SKM-1 (cell line): ENCODE measurements around the gene PAM.
"Not testable (repeated sequence)": the region's sequence is repeated elsewhere in the genome, so short reads cannot be mapped to it uniquely, and the experiment has no call there.

Experiments used
- DNase-seq: peaks from one replicate; lab custom pipeline; 2025; ENCODE audit not compliant: unreplicated experiment; lab: John Stamatoyannopoulos, UW

The PAM gene

DNA sequence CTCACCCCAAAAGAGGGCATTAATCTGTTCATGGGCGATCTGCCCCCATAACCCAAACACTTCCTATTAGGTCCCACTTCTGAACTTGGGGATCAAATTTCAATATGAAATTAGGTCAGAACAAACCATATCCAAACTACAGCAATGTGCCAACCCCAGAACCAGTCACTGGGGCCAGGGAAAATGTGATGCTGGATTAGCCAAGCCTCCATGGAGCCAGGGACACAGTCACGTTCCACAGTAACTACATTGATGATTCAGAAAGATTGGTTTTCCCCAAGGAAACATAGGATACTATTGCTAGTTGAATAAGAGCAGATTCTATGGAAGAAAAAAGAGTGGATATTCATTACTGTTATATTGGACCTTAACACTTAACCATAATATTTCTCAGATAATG, 280.6 kb downstream of the PAM start:
- DNase-seq = no peak

- no peak for DNase-seq
Observed at GRCh38 chr5:103036601-103037000, 281.5 kb downstream of the PAM start.

- DNase-seq = no peak
Observed at GRCh38 chr5:103037673-103038455, 282.8 kb downstream of the PAM start.

- no peak for DNase-seq
Observed at GRCh38 chr5:103041071-103041676, 286.1 kb downstream of the PAM start.

DNA sequence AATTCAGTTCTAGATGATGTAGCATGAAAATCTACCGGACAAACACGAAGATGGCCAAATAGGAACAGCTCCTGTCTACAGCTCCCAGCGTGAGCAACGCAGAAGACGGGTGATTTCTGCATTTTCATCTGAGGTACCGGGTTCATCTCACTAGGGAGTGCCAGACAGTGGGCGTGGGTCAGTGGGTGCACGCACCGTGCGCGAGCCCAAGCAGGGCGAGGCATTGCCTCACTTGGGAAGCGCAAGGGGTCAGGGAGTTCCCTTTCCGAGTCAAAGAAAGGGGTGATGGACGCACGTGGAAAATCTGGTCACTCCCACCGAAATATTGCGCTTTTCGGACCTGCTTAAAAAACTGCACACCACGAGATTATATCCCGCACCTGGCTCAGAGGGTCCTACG, 291.6 kb downstream of the PAM start:
- not testable (repeated sequence) for DNase-seq

DNA sequence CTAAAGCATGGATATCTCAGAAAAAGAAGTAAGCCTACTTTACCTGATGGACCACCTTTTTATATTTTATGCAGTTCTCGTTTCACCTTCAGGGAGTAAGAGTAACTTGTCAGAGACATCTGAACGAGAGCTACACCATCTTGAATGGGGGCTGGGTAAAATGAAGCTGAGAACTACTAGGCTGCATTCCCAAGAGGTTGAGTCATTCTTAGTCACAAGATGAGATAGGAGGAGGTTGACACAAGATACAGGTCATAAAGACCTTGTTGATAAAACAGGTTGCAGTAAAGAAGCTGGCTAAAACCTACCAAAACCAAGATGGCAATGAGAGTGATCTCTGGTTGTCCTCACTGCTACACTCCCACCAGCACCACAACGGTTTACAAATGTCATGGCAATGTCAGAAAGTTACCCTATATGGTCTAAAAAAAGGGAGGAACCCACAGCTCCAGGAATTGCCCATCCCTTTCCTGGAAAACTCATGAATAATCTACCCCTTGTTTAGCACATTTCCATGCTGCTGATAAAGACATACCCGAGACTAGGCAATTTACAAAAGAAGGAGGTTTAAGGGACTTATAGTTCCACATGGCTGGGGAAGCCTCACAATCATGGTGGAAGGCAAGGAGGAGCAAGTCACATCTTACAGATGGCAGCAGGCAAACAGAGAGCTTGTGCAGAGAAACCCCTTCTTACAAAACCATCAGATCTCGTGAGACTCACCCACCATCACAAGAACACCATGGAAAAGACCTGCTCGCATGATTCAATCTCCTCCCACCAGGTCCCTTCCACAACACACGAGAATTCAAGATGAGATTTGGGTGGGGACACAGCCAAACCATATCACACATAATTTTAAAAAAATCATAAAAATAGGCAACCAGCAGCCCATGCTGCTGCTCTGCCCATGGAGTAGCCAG, 302.4 kb downstream of the PAM start:
- DNase-seq = no peak

DNA sequence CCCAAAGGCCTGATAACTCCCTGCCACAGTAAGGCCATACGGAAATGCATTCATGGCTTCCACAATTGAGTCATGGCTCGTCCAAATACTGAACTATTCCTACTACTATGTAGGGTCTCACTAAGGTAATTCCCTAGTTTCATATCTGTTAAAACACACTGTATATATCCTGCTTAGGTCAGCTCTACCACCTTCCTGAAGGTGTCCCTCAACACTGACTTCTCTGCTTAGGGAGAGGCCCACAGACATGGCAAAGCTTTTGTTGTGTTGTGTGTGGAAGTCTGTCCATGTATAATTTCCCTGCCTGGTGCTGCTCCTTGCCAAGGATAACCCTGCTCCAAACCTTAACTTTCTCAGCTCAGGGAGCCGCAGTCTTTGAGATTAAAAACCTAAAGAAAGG, 304.4 kb downstream of the PAM start:
- no peak for DNase-seq

GRCh38 chr5:103060424-103060954, 305.4 kb downstream of the PAM start:
- no peak for DNase-seq

GRCh38 chr5:103066326-103066725, 311.2 kb downstream of the PAM start:
- DNase-seq = peak; percentile 50

GRCh38 chr5:103073500-103073899, 318.4 kb downstream of the PAM start:
- DNase-seq = not testable (repeated sequence)

- DNase-seq = no peak
Observed at GRCh38 chr5:103075442-103075841, 320.3 kb downstream of the PAM start.
